Esophagus muscularis mucosa (tissue), 4 donors: ENCODE data around the gene OR2B6.
"Not testable (repeated sequence)": the region's sequence is repeated elsewhere in the genome, so short reads cannot be mapped to it uniquely, and the experiment has no call there.

ENCODE experiments used
- EP300 ChIP-seq: sonication (generic); formaldehyde crosslinking; IDR thresholded peaks from one replicate; pipeline ENCODE4 v1.6.1; 2017; ENCODE audit warnings: antibody characterized with exemption
- POLR2A ChIP-seq: fragments of 450-650 bp; IDR thresholded peaks from one replicate; pipeline ENCODE4 v1.6.1; 2017; ENCODE audit warnings: antibody characterized with exemption, moderate library complexity, mild to moderate bottlenecking, low read depth
- POLR2AphosphoS5 ChIP-seq, 2 donors: sonication (generic); formaldehyde crosslinking; IDR thresholded peaks; one replicate each; pipeline ENCODE4 v1.6.1; 2017; ENCODE audit warnings: antibody characterized with exemption in 2 of 2
- TF ChIP-seq, protein P1 (sequence below), 3 experiments: fragments of 200-600 bp in 2 of 3; fragments of 450-650 bp in 1 of 3; sonication (generic) in 2 of 3; IDR thresholded peaks; one replicate each; pipeline ENCODE4 v1.5.1; 2017 to 2019; ENCODE audit warnings: antibody characterized with exemption in 3 of 3, mild to moderate bottlenecking in 2 of 3, moderate library complexity in 1 of 3

DNA sequence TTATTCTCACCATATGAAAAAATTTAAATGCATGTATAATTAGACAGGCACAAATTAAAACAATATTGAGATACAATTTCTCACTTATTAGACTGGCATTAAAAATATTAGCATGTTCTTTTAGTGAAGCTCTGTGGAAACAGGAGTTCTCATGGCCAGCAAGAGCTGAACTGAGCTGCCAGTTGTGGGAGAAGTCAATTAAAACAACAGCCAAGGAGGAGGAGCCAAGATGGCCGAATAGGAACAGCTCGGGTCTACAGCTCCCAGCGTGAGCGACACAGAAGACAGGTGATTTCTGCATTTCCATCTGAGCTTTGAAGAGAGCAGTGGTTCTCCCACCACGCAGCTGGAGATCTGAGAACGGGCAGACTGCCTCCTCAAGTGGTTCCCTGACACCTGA lies 14.0 kb upstream of the OR2B6 start:
- TF ChIP-seq, protein P1, sequence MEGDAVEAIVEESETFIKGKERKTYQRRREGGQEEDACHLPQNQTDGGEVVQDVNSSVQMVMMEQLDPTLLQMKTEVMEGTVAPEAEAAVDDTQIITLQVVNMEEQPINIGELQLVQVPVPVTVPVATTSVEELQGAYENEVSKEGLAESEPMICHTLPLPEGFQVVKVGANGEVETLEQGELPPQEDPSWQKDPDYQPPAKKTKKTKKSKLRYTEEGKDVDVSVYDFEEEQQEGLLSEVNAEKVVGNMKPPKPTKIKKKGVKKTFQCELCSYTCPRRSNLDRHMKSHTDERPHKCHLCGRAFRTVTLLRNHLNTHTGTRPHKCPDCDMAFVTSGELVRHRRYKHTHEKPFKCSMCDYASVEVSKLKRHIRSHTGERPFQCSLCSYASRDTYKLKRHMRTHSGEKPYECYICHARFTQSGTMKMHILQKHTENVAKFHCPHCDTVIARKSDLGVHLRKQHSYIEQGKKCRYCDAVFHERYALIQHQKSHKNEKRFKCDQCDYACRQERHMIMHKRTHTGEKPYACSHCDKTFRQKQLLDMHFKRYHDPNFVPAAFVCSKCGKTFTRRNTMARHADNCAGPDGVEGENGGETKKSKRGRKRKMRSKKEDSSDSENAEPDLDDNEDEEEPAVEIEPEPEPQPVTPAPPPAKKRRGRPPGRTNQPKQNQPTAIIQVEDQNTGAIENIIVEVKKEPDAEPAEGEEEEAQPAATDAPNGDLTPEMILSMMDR (IDR thresholded peaks at IDR 0.05), result not testable (repeated sequence)
- TF ChIP-seq EP300; POLR2AphosphoS5 (IDR thresholded peaks at IDR 0.05); POLR2A: not testable (repeated sequence)
